ENCODE results near the gene ZNF765. TPM values are rescaled to one million over a fixed set of nuclear protein-coding genes. Genes with fewer than 3 reads are reported as not detected.

ZNF765 gene
- total and polyA plus RNA-seq, 9 donors = 6.8 to 27.9 (median 19.2) TPM

- no peak overlapping the region for H3K27ac ChIP-seq
- intact Hi-C loops (cut with DNase I) = no loop called here
- no peak for TF ChIP-seq EP300 (IDR thresholded peaks at IDR 0.05)
- no peaks in the 10 kb centered on the region for H3K27me3 ChIP-seq
- no peaks in the 10 kb centered on the region for H3K9me3 ChIP-seq
- DNase-seq = no peak
- no peaks in the 10 kb centered on the region for H3K36me3 ChIP-seq
- H3K4me1 ChIP-seq (ENCODE audit: insufficient read depth) = no peaks in the 10 kb centered on the region
- 88 to 94% (median 93%) methylated on average over 1 of the region's 1 CpG for WGBS, 3 donors
- no peak overlapping the region for H3K4me3 ChIP-seq
Measured at GRCh38 chr19:53374743-53375142, 20.2 kb upstream of the ZNF765 start.

GRCh38 chr19:53381376-53381775, 13.6 kb upstream of the ZNF765 start:
- no peaks in the 10 kb centered on the region for H3K27me3 ChIP-seq
- no peak overlapping the region for H3K4me3 ChIP-seq
- TF ChIP-seq CTCF (IDR thresholded peaks at IDR 0.05) = no peak
- TF ChIP-seq POLR2A (IDR thresholded peaks at IDR 0.05) = no peak
- TF ChIP-seq EP300 (IDR thresholded peaks at IDR 0.05) = no peak
- intact Hi-C loops (cut with DNase I) = no loop called here
- no peaks in the 10 kb centered on the region for H3K9me3 ChIP-seq
- no peak for DNase-seq
- H3K4me1 ChIP-seq (ENCODE audit: insufficient read depth) = no peaks in the 10 kb centered on the region
- WGBS, 3 donors = 97 to 99% (median 99%) methylated on average over 3 of the region's 3 CpGs
- no peaks in the 10 kb centered on the region for H3K36me3 ChIP-seq
- no peak overlapping the region for H3K27ac ChIP-seq

GRCh38 chr19:53388168-53388567, 6.8 kb upstream of the ZNF765 start:
- no peak for DNase-seq
- 5 to 12% (median 5%) methylated on average over 3 of the region's 3 CpGs for WGBS, 3 donors
- TF ChIP-seq POLR2A (IDR thresholded peaks at IDR 0.05) (no peak), CTCF (IDR thresholded peaks at IDR 0.05) (no peak), EP300 (IDR thresholded peaks at IDR 0.05) (no peak)
- intact Hi-C loops (cut with DNase I) = no loop called here
- Histone ChIP-seq H3K27ac (peak overlapping the region in 1 of 2 donors; percentile 17), H3K9me3 (no peaks in the 10 kb centered on the region), H3K27me3 (no peaks in the 10 kb centered on the region), H3K36me3 (no peaks in the 10 kb centered on the region), H3K4me3 (no peak overlapping the region), H3K4me1 (ENCODE audit: insufficient read depth) (peaks cover 6% of the 10 kb centered on the region)

- H3K27ac ChIP-seq = peak overlapping the region in 1 of 2 donors; percentile 17
- no peaks in the 10 kb centered on the region for H3K27me3 ChIP-seq
- DNase-seq = no peak
- intact Hi-C loops (cut with DNase I) = no loop called here
- H3K36me3 ChIP-seq = no peaks in the 10 kb centered on the region
- H3K4me3 ChIP-seq = no peak overlapping the region
- no peaks in the 10 kb centered on the region for H3K9me3 ChIP-seq
- TF ChIP-seq POLR2A (IDR thresholded peaks at IDR 0.05) (no peak), EP300 (IDR thresholded peaks at IDR 0.05) (no peak), CTCF (IDR thresholded peaks at IDR 0.05) (no peak)
- 13 to 35% (median 15%) methylated on average over 5 of the region's 5 CpGs for WGBS, 3 donors
- peaks cover 7% of the 10 kb centered on the region for H3K4me1 ChIP-seq (ENCODE audit: insufficient read depth)
Measured at GRCh38 chr19:53388904-53389303, 6.0 kb upstream of the ZNF765 start.

DNA sequence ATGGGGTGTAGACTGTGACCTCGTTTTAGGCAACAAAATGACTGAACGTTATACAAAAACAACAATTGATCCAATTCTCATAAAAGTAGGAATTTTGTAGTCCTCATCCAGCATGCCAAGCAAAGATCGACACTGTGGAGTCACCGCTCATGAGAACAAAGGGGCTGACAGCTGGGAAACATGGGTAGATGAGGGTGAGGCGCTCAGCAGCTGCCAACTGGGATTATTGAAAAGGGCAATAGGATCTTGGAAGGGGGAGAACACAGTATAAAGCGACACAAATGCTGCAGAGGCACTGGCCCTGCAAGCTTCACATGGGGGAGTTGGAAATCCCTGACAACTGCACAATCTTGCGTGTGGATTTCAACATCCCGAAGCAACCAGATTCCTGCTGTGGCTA, 5.4 kb upstream of the ZNF765 start:
- Histone ChIP-seq H3K4me3 (no peak overlapping the region), H3K36me3 (no peaks in the 10 kb centered on the region), H3K27ac (peak overlapping the region in 1 of 2 donors; percentile 7), H3K27me3 (no peaks in the 10 kb centered on the region), H3K9me3 (no peaks in the 10 kb centered on the region), H3K4me1 (ENCODE audit: insufficient read depth) (peaks cover 10% of the 10 kb centered on the region)
- no peak for DNase-seq
- TF ChIP-seq POLR2A (IDR thresholded peaks at IDR 0.05) (no peak), CTCF (IDR thresholded peaks at IDR 0.05) (no peak), EP300 (IDR thresholded peaks at IDR 0.05) (no peak)
- 29 to 48% (median 44%) methylated on average over 8 of the region's 8 CpGs for WGBS, 3 donors
- intact Hi-C loops (cut with DNase I) = no loop called here

All from ovary (tissue), 9 donors.